Measurements from ENCODE around the gene RAG2. TPM values are rescaled to one million over a fixed set of nuclear protein-coding genes. Genes with fewer than 3 reads are reported as not detected.

RAG2 gene
- total RNA-seq, 1 experiment from 2014 or later: not detected

GRCh38 chr11:36635066-36635862 lies 37.2 kb upstream of the RAG2 start:
- H3K9ac ChIP-seq (ENCODE audit: low read length): no peak overlapping the region
- BruUV-seq (replicated peaks): no TSS peak
- ATAC-seq: no peak
- intact Hi-C loops (cut with micrococcal nuclease): no loop called here
- no peaks in the 10 kb centered on the region for H3K79me2 ChIP-seq (ENCODE audit: insufficient read depth, low read length)
- no peak overlapping the region for H3K27ac ChIP-seq (ENCODE audit: low read depth, low read length)
- CTCF ChIA-PET: no interaction called here
- no peak overlapping the region for H3K4me2 ChIP-seq (ENCODE audit: low read length)
- no peaks in the 10 kb centered on the region for H4K20me1 ChIP-seq (ENCODE audit: insufficient read depth)
- RAD21 ChIA-PET (ENCODE audit: low non-redundant PET in 1 of 2, low total read pairs in 2 of 2, uncharacterized antibody in 2 of 2, unreplicated experiment in 2 of 2): no interaction called here
- no peak overlapping the region for H3K4me3 ChIP-seq (replicated peaks in 1 of 2; ENCODE audit: low read depth in 1 of 2, low read length in 2 of 2)
- no peaks in the 10 kb centered on the region for H3K36me3 ChIP-seq (ENCODE audit: control insufficient read depth in 1 of 2, insufficient read depth in 2 of 2, low read length in 2 of 2)
- no peaks in the 10 kb centered on the region for H3K9me3 ChIP-seq (ENCODE audit: control insufficient read depth in 1 of 2, insufficient read depth in 1 of 2, low read depth in 1 of 2, low read length in 2 of 2)
- no peaks in the 10 kb centered on the region for H3K9me2 ChIP-seq (ENCODE audit: insufficient read depth)
- H2AFZ ChIP-seq (ENCODE audit: low read depth, low read length, poor library complexity, severe bottlenecking): no peak overlapping the region
- no peak for DNase-seq (ENCODE audit: low read depth, low spot score)
- no peaks in the 10 kb centered on the region for H3K27me3 ChIP-seq (ENCODE audit: insufficient read depth, low read length)
- POLR2A ChIA-PET: no interaction called here
- H3K4me1 ChIP-seq (ENCODE audit: control insufficient read depth in 1 of 2, insufficient read depth in 2 of 2, low read length in 2 of 2): no peaks in the 10 kb centered on the region
- no peak for TF ChIP-seq CEBPB (IDR thresholded peaks at IDR 0.05; ENCODE audit: low read depth)
- no peak for TF ChIP-seq REST (IDR thresholded peaks at IDR 0.05; ENCODE audit: low read depth)
- TF ChIP-seq EZH2phosphoT487 (IDR thresholded peaks at IDR 0.05; ENCODE audit: borderline replicate concordance): no peak

DNA sequence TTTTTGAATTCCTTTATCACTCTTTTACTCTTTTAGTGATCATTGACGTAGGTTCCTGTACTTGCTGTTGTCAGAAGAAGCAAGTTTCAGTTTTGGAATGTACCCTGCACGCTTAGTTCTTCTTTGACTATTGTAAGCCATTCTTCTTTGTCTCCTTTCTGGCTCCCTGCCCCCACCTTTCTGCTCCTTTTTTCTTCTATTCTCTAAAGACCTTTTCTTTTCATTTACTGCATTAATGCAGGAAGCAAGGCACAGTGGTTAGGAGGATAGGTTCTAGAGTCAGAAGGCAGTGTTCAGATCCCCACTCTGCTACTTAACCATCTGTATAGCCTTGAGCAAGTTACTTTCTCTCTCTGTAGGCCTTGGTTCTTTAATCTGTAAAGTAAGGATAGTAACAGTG lies 33.7 kb upstream of the RAG2 start:
- no TSS peak for BruUV-seq (replicated peaks)
- H4K20me1 ChIP-seq (ENCODE audit: insufficient read depth): no peaks in the 10 kb centered on the region
- POLR2A ChIA-PET: no interaction called here
- no peak for TF ChIP-seq SRF (IDR thresholded peaks at IDR 0.05; ENCODE audit: low read depth)
- no peak for TF ChIP-seq ATF3 (IDR thresholded peaks at IDR 0.05)
- no peak for TF ChIP-seq CTCF (IDR thresholded peaks at IDR 0.05 in 2 of 3, conservative IDR thresholded peaks at IDR 0.05 in 1 of 3; ENCODE audit: borderline replicate concordance in 1 of 3, insufficient read depth in 1 of 3, low read depth in 2 of 3, low read length in 2 of 3)
- TF ChIP-seq MAX (IDR thresholded peaks at IDR 0.05): no peak
- TF ChIP-seq CBX3 (IDR thresholded peaks at IDR 0.05; ENCODE audit: low read depth): no peak
- no peak for TF ChIP-seq ZBTB33 (IDR thresholded peaks at IDR 0.05; ENCODE audit: extremely low read depth, insufficient replicate concordance, low read length)
- no peak for TF ChIP-seq EGR1 (IDR thresholded peaks at IDR 0.05; ENCODE audit: low read depth)
- TF ChIP-seq TCF7L2 (IDR thresholded peaks at IDR 0.05; ENCODE audit: borderline replicate concordance, extremely low read depth, insufficient read depth, insufficient read length): no peak

More for the DNA sequence above, 33.7 kb upstream of the RAG2 start:
- DNase-seq (ENCODE audit: low read depth, low spot score): no peak
- Histone ChIP-seq H3K27me3 (ENCODE audit: insufficient read depth, low read length) (no peaks in the 10 kb centered on the region), H3K27ac (ENCODE audit: low read depth, low read length) (no peak overlapping the region), H3K79me2 (ENCODE audit: insufficient read depth, low read length) (no peaks in the 10 kb centered on the region), H2AFZ (ENCODE audit: low read depth, low read length, poor library complexity, severe bottlenecking) (no peak overlapping the region), H3K4me3 (replicated peaks in 1 of 2; ENCODE audit: low read depth in 1 of 2, low read length in 2 of 2) (no peak overlapping the region), H3K36me3 (ENCODE audit: control insufficient read depth in 1 of 2, insufficient read depth in 2 of 2, low read length in 2 of 2) (no peaks in the 10 kb centered on the region), H3K9me3 (ENCODE audit: control insufficient read depth in 1 of 2, insufficient read depth in 1 of 2, low read depth in 1 of 2, low read length in 2 of 2) (no peaks in the 10 kb centered on the region), H3K4me1 (ENCODE audit: control insufficient read depth in 1 of 2, insufficient read depth in 2 of 2, low read length in 2 of 2) (no peaks in the 10 kb centered on the region), H3K9me2 (ENCODE audit: insufficient read depth) (no peaks in the 10 kb centered on the region), H3K9ac (ENCODE audit: low read length) (no peak overlapping the region), H3K4me2 (ENCODE audit: low read length) (no peak overlapping the region)
- no peak for ATAC-seq
- ChIA-PET CTCF (no interaction called here), RAD21 (ENCODE audit: low non-redundant PET in 1 of 2, low total read pairs in 2 of 2, uncharacterized antibody in 2 of 2, unreplicated experiment in 2 of 2) (no interaction called here)
- intact Hi-C loops (cut with micrococcal nuclease): no loop called here
